Endothelial cell (in vitro differentiated cells): ENCODE data around the gene THSD4. TPM values are rescaled to one million over a fixed set of nuclear protein-coding genes. Genes with fewer than 3 reads are reported as not detected.

Experiments used
- DNase-seq: peaks from one replicate; pipeline ENCODE4 v3.0.0; 2021; ENCODE audit warnings: low spot score
- H3K27ac Mint-ChIP-seq: one replicate; pipeline ENCODE4 v1.8.0; 2021; ENCODE audit warnings: mixed read lengths, inconsistent platforms; ENCODE audit not compliant: unreplicated experiment
- H3K27me3 Mint-ChIP-seq: one replicate; pipeline ENCODE4 v1.8.0; 2021; ENCODE audit warnings: mild to moderate bottlenecking, moderate library complexity, mixed read lengths, inconsistent platforms; ENCODE audit not compliant: unreplicated experiment
- H3K36me3 Mint-ChIP-seq: one replicate; pipeline ENCODE4 v1.8.0; 2021; ENCODE audit warnings: mild to moderate bottlenecking, low read depth, mixed read lengths, inconsistent platforms; ENCODE audit not compliant: unreplicated experiment
- H3K4me1 Mint-ChIP-seq: one replicate; pipeline ENCODE4 v1.8.0; 2021; ENCODE audit warnings: mild to moderate bottlenecking, mixed read lengths, inconsistent platforms; ENCODE audit not compliant: unreplicated experiment
- H3K4me3 Mint-ChIP-seq: one replicate; pipeline ENCODE4 v1.8.0; 2021; ENCODE audit warnings: mild to moderate bottlenecking, mixed read lengths, inconsistent platforms; ENCODE audit not compliant: unreplicated experiment
- H3K9me3 Mint-ChIP-seq: one replicate; pipeline ENCODE4 v1.8.0; 2021; ENCODE audit warnings: mixed read lengths, inconsistent platforms; ENCODE audit not compliant: unreplicated experiment
- total RNA-seq: library from RNA; stranded (reverse); fragmentation: NEBNext Ultra II Directional; extraction: Animal tissue kit (Norgen Biotek cat#: 25700); gene quantifications from one replicate; pipeline ENCODE4 v1.2.1, GENCODE V29; 2021; ENCODE audit not compliant: unreplicated experiment
- TF ChIP-seq, protein P1 (sequence below): fragments of 200-600 bp; sonication (generic); IDR thresholded peaks from one replicate; pipeline ENCODE4 v1.5.0; 2021; ENCODE audit warnings: antibody characterized with exemption; ENCODE audit not compliant: unreplicated experiment

The THSD4 gene
- total RNA-seq, 1 donor from 2014 or later = 0.92 TPM

DNA sequence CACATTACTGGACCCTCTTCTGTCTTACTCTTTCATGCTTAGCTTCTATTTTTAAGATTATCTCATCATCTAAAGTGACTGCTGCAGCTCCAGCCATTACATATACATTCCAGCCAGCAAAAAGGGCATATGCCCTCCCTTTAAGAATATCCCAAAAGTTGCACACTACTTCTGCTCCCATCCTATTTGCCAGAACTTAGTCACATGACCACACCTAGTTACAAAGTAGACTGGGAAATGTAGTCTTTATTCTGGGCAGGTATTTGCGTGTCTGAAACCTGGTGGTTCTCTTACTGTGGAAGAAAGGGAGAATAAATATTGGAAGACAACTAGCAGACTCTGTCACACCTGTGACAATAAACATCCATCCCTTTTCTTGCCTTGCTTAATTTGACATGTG lies 353.4 kb downstream of the THSD4 start:
- no peak for DNase-seq
- Mint-ChIP-seq H3K27ac (no peak overlapping the region), H3K36me3 (no peaks in the 10 kb centered on the region), H3K4me3 (no peak overlapping the region), H3K27me3 (peaks cover 2% of the 10 kb centered on the region), H3K4me1 (peaks cover 3% of the 10 kb centered on the region), H3K9me3 (no peaks in the 10 kb centered on the region)
- TF ChIP-seq, protein P1, sequence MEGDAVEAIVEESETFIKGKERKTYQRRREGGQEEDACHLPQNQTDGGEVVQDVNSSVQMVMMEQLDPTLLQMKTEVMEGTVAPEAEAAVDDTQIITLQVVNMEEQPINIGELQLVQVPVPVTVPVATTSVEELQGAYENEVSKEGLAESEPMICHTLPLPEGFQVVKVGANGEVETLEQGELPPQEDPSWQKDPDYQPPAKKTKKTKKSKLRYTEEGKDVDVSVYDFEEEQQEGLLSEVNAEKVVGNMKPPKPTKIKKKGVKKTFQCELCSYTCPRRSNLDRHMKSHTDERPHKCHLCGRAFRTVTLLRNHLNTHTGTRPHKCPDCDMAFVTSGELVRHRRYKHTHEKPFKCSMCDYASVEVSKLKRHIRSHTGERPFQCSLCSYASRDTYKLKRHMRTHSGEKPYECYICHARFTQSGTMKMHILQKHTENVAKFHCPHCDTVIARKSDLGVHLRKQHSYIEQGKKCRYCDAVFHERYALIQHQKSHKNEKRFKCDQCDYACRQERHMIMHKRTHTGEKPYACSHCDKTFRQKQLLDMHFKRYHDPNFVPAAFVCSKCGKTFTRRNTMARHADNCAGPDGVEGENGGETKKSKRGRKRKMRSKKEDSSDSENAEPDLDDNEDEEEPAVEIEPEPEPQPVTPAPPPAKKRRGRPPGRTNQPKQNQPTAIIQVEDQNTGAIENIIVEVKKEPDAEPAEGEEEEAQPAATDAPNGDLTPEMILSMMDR = no peak

DNA sequence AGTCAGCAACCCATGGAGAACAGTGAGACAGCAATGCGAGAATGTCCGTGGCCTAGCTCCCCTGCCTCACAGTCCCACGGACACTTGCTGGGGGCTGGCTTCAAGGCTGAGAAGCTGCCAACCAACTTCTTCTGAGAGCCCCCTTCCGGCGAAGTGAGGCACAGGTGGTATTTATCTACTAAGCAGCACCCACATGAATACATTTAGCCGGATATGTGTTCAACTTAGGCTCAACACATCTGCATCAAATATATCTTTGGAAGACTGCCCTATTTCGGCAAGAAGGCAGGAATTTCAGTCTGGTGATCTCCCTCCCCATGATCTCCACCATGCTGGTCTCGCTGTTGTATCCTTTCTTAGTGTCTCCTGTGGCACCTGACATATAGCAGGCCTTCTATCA lies 354.1 kb downstream of the THSD4 start:
- H3K27ac Mint-ChIP-seq = no peak overlapping the region
- H3K4me1 Mint-ChIP-seq = peaks cover 3% of the 10 kb centered on the region
- H3K9me3 Mint-ChIP-seq = no peaks in the 10 kb centered on the region
- no peak overlapping the region for H3K4me3 Mint-ChIP-seq
- TF ChIP-seq, protein P1 = no peak
- no peak for DNase-seq
- H3K36me3 Mint-ChIP-seq = no peaks in the 10 kb centered on the region
- peaks cover 2% of the 10 kb centered on the region for H3K27me3 Mint-ChIP-seq

DNA sequence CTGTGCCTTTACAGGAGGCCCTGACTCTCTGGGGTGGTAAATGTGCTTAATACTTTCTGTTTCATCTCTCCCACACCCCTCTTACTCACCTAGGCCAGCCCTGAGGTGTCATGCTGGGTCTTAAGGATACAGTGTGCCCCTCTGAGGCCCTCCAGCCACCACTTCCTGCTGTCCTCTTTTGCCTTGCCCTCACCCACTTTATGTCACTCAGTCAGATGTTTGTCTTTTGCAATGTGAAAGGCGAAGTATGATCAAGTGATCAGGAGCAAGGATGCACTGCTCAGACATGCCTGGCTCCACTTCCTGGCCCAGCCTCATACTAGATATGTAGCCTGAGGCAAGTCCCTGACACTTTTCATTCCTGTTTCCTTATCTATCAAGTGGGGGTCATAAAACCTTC lies 356.1 kb downstream of the THSD4 start:
- Mint-ChIP-seq H3K9me3 (no peaks in the 10 kb centered on the region), H3K36me3 (no peaks in the 10 kb centered on the region), H3K4me3 (no peak overlapping the region), H3K27ac (no peak overlapping the region), H3K27me3 (peaks cover 2% of the 10 kb centered on the region), H3K4me1 (peaks cover 3% of the 10 kb centered on the region)
- TF ChIP-seq, protein P1 = no peak
- DNase-seq = no peak

DNA sequence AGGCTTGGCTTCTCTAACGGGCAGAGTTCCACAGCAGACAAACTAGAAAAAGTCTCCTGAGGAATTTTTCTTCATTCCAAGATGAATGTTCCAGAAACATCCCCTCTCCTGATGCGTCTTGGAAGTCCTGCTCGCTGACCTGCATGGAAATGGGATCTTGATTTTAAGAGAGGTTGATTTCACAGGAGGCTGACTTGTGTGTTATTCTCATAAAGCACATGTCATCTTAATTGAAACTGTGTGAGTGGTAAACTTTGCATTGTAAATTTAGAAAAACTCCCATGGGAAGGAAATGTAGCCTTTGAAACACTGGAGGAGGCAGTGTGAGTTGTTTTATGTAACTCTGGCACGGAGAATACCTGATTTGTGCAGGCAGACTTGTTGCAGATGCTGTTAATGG lies 357.3 kb downstream of the THSD4 start:
- Mint-ChIP-seq H3K36me3 (no peaks in the 10 kb centered on the region), H3K27ac (no peak overlapping the region), H3K27me3 (no peaks in the 10 kb centered on the region), H3K4me3 (no peak overlapping the region), H3K9me3 (no peaks in the 10 kb centered on the region), H3K4me1 (peaks cover 3% of the 10 kb centered on the region)
- DNase-seq = no peak
- TF ChIP-seq, protein P1 = no peak

DNA sequence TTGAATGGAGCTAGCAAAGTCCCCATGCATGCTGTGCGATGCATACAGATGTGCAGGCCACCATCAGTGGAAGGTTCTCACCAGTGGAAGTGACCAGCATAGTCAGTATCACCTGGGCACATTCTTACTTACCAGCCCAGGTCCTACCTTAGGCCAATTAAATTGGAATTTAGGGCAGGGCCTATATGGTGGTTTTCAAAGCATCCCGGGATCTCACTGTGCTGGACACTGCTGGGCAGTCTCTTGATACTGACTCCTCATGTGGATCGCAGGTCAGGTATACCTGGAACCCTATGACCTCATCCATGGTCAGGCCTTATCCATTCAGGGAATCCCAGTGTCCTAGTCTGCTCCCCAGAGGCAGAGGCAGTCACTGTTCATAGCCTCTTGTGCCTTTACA lies 358.5 kb downstream of the THSD4 start:
- Mint-ChIP-seq H3K36me3 (no peaks in the 10 kb centered on the region), H3K4me1 (peaks cover 3% of the 10 kb centered on the region), H3K9me3 (no peaks in the 10 kb centered on the region), H3K27ac (no peak overlapping the region), H3K4me3 (no peak overlapping the region), H3K27me3 (no peaks in the 10 kb centered on the region)
- DNase-seq = no peak
- TF ChIP-seq, protein P1 = no peak
